ENCODE results near the gene EIF4E1B.

- no peak for TF ChIP-seq CTCF (conservative IDR thresholded peaks at IDR 0.05; ENCODE audit: low read length)
- TF ChIP-seq EZH2phosphoT487 (IDR thresholded peaks at IDR 0.05; ENCODE audit: borderline replicate concordance) = no peak
These were observed 34.3 kb upstream of the EIF4E1B start for GRCh38 chr5:176596069-176596644.

All from Loucy (cell line).